H1 (cell line): Measurements from ENCODE around the gene CAPN10. TPM values are rescaled to one million over a fixed set of nuclear protein-coding genes. Genes with fewer than 3 reads are reported as not detected.
A peak's percentile ranks its signal among the peaks of the same experiment; 100 is the strongest.

ENCODE experiments used
- CTCF ChIA-PET: fragments of 300-600 bp; sonication (Branson Sonifier 250); formaldehyde crosslinking; loops from one replicate; lab custom pipeline; 2021; ENCODE audit not compliant: partially characterized antibody; lab: Charles Lee
- POLR2A ChIA-PET: fragments of 300-600 bp; sonication (Branson Sonifier 250); formaldehyde crosslinking; loops from one replicate; lab custom pipeline; 2021; ENCODE audit warnings: inconsistent platforms; ENCODE audit not compliant: partially characterized antibody; lab: Charles Lee
- DNase-seq, 2 experiments: peaks; one replicate each; pipeline versions ENCODE4 v3.0.0 to v3.0.0-alpha.2; 2010 to 2022; ENCODE audit warnings: low spot score in 2 of 2, low read depth in 1 of 2, mixed read lengths in 1 of 2
- FAIRE-seq: peaks from 2 replicates; lab custom pipeline; 2011; peaks lifted over from hg19 to GRCh38; lab: Jason Lieb, UNC
- H2AFZ ChIP-seq: 2 replicates; pipeline ENCODE4 v1.8.1; 2012; ENCODE audit warnings: low read length, inconsistent platforms
- H2AK5ac ChIP-seq: 2 replicates; pipeline ENCODE4 v1.6.1; 2013; ENCODE audit warnings: low read depth, low read length
- H2BK120ac ChIP-seq: replicated peaks from 2 replicates; pipeline ENCODE3; 2013; ENCODE audit warnings: low read depth, low read length, inconsistent platforms
- H2BK12ac ChIP-seq: 2 replicates; pipeline ENCODE4 v1.6.1; 2013; ENCODE audit warnings: low read depth, low read length
- H2BK15ac ChIP-seq: 2 replicates; pipeline ENCODE4 v1.6.1; 2013; ENCODE audit warnings: low read length
- H2BK20ac ChIP-seq: 2 replicates; pipeline ENCODE4 v1.6.1; 2013; ENCODE audit warnings: low read length
- H2BK5ac ChIP-seq: 2 replicates; pipeline ENCODE4 v1.6.1; 2013; ENCODE audit warnings: low read depth, low read length
- H3K14ac ChIP-seq: 2 replicates; pipeline ENCODE4 v1.6.1; 2013; ENCODE audit warnings: inconsistent platforms; ENCODE audit not compliant: insufficient read length
- H3K18ac ChIP-seq: 2 replicates; pipeline ENCODE4 v1.6.1; 2013; ENCODE audit warnings: low read length; ENCODE audit errors: extremely low read depth
- H3K23ac ChIP-seq: 2 replicates; pipeline ENCODE4 v1.6.1; 2013; ENCODE audit warnings: inconsistent platforms; ENCODE audit not compliant: insufficient read length
- H3K23me2 ChIP-seq: 2 replicates; pipeline ENCODE4 v1.6.1; 2013; ENCODE audit warnings: low read depth, low read length
- H3K27ac ChIP-seq: 2 replicates; pipeline ENCODE4 v1.6.1; 2011; ENCODE audit warnings: low read depth, low read length, inconsistent platforms
- H3K27me3 ChIP-seq, 4 experiments: replicated peaks in 1 of 4; 1 replicate in 1 of 4; 2 replicates in 3 of 4; pipeline versions ENCODE4 v1.6.1 to v1.8.1; 2011 to 2013; ENCODE audit warnings: low read length in 3 of 4, mild to moderate bottlenecking in 3 of 4, inconsistent platforms in 2 of 4, mixed read lengths in 2 of 4, moderate library complexity in 1 of 4; ENCODE audit not compliant: control insufficient read depth in 3 of 4, insufficient read depth in 3 of 4; ENCODE audit errors: extremely low read depth in 1 of 4
- H3K36me3 ChIP-seq, 4 experiments: 2 replicates each; pipeline versions ENCODE4 v1.6.1 to v1.8.1; 2011 to 2013; ENCODE audit warnings: mild to moderate bottlenecking in 4 of 4, low read length in 3 of 4, moderate library complexity in 2 of 4, control low read depth in 1 of 4, inconsistent platforms in 1 of 4; ENCODE audit not compliant: insufficient read depth in 4 of 4, control insufficient read depth in 2 of 4
- H3K4ac ChIP-seq: replicated peaks from 2 replicates; pipeline ENCODE3; 2013; ENCODE audit warnings: low read length, low read depth, mixed read lengths, inconsistent platforms; ENCODE audit not compliant: insufficient read length
- H3K4me1 ChIP-seq, 4 experiments: replicated peaks in 1 of 4; 1 replicate in 1 of 4; 2 replicates in 3 of 4; pipeline versions ENCODE4 v1.6.1 to v1.8.1; 2011 to 2013; ENCODE audit warnings: low read length in 3 of 4, inconsistent platforms in 2 of 4, mixed read lengths in 1 of 4; ENCODE audit not compliant: insufficient read depth in 4 of 4, control insufficient read depth in 3 of 4
- H3K4me2 ChIP-seq, 2 experiments: 2 replicates each; pipeline versions ENCODE4 v1.6.1 to v1.8.1; 2011 to 2013; ENCODE audit warnings: low read depth in 2 of 2, low read length in 2 of 2, control low read depth in 1 of 2, inconsistent platforms in 1 of 2, mild to moderate bottlenecking in 1 of 2; ENCODE audit not compliant: insufficient read depth in 1 of 2
- H3K4me3 ChIP-seq, 4 experiments: fragments of 200-600, 300-600 bp in 1 of 4; sonication (generic), shearing (Covaris generic), sonication (Bioruptor Twin) in 1 of 4; 2 replicates each; pipeline versions ENCODE4 v1.5.1 to v1.8.1; 2011 to 2016; ENCODE audit warnings: low read length in 4 of 4, low read depth in 3 of 4, control low read depth in 2 of 4, inconsistent platforms in 2 of 4, mild to moderate bottlenecking in 2 of 4, mixed read lengths in 1 of 4, moderate library complexity in 1 of 4; ENCODE audit not compliant: insufficient read depth in 2 of 4; ENCODE audit errors: extremely low read depth in 1 of 4
- H3K56ac ChIP-seq: replicated peaks from 2 replicates; pipeline ENCODE3; 2013; ENCODE audit warnings: low read depth, mild to moderate bottlenecking, mixed read lengths, low read length, inconsistent platforms; ENCODE audit not compliant: insufficient read length
- H3K79me1 ChIP-seq: 2 replicates; pipeline ENCODE4 v1.6.1; 2013; ENCODE audit warnings: low read depth, low read length, control low read depth
- H3K79me2 ChIP-seq, 2 experiments: 2 replicates each; pipeline versions ENCODE4 v1.6.1 to v1.8.1; 2012 to 2013; ENCODE audit warnings: low read length in 2 of 2, mild to moderate bottlenecking in 2 of 2, inconsistent platforms in 1 of 2; ENCODE audit not compliant: insufficient read depth in 2 of 2, control insufficient read depth in 1 of 2
- H3K9ac ChIP-seq, 4 experiments: replicated peaks in 1 of 4; 1 replicate in 1 of 4; 2 replicates in 3 of 4; pipeline versions ENCODE4 v1.6.1 to v1.8.1; 2011 to 2013; ENCODE audit warnings: low read depth in 3 of 4, low read length in 3 of 4, control low read depth in 2 of 4, mild to moderate bottlenecking in 2 of 4, moderate library complexity in 2 of 4, inconsistent platforms in 1 of 4; ENCODE audit errors: extremely low read depth in 1 of 4
- H3K9me3 ChIP-seq, 2 experiments: 2 replicates each; pipeline versions ENCODE4 v1.6.1 to v1.8.1; 2012 to 2013; ENCODE audit warnings: mild to moderate bottlenecking in 2 of 2, moderate library complexity in 2 of 2, control low read depth in 1 of 2, inconsistent platforms in 1 of 2, low read depth in 1 of 2, low read length in 1 of 2, mixed read lengths in 1 of 2; ENCODE audit not compliant: insufficient read depth in 2 of 2
- H4K20me1 ChIP-seq, 2 experiments: replicated peaks in 1 of 2; 2 replicates each; pipeline versions ENCODE3 to v1.8.1; 2011 to 2013; ENCODE audit warnings: inconsistent platforms in 2 of 2, low read length in 2 of 2, mild to moderate bottlenecking in 1 of 2; ENCODE audit not compliant: insufficient read depth in 2 of 2, control insufficient read depth in 1 of 2
- H4K5ac ChIP-seq: 2 replicates; pipeline ENCODE4 v1.6.1; 2013; ENCODE audit warnings: low read length, low read depth, mixed read lengths, inconsistent platforms; ENCODE audit not compliant: insufficient read length
- H4K8ac ChIP-seq: 2 replicates; pipeline ENCODE4 v1.8.0; 2013; ENCODE audit warnings: mild to moderate bottlenecking, moderate library complexity, low read length, inconsistent platforms; ENCODE audit not compliant: insufficient read depth; ENCODE audit errors: extremely low read depth
- H4K91ac ChIP-seq: replicated peaks from 2 replicates; pipeline ENCODE3; 2013; ENCODE audit warnings: low read length, mixed read lengths, inconsistent platforms; ENCODE audit not compliant: insufficient read length
- BRCA1 ChIP-seq: IDR thresholded peaks from 2 replicates; pipeline ENCODE4 v1.6.1; 2012; ENCODE audit warnings: low read depth, low read length, improper control_type of control experiment
- WGBS, 2 experiments: shearing (Covaris generic) in 1 of 2; methylation state at CpG; one replicate each; pipeline versions ENCODE4 v1.1.6 to v1.1.7; 2013 to 2015; ENCODE audit warnings: low lambda C conversion rate in 2 of 2, mixed read lengths in 2 of 2, inconsistent platforms in 1 of 2, low coverage in 1 of 2, missing lambda C conversion rate in 1 of 2; ENCODE audit not compliant: insufficient replicate concordance in 2 of 2, insufficient coverage in 1 of 2, insufficient read length in 1 of 2; ENCODE audit errors: extremely low coverage in 1 of 2, missing lambda C conversion rate in 1 of 2; 5-methylcytosine and 5-hydroxymethylcytosine counted together
- polyA plus RNA-seq, 7 experiments: library from polyadenylated mRNA; depleted of rRNA in 3 of 7; stranded (reverse) in 5 of 7; unstranded in 2 of 7; fragments of >200 nt in 5 of 7; fragments of 200-250 nt in 2 of 7; gene quantifications; 1 replicate in 5 of 7; 2 replicates in 1 of 7; 4 replicates in 1 of 7; pipeline versions ENCODE4 v1.2.1 to v1.2.3, GENCODE V29; 2011 to 2013; ENCODE audit warnings: missing spikeins in 2 of 7, mixed read lengths in 2 of 7
- total RNA-seq: library from RNA; stranded (reverse); fragmentation: NEBNext Ultra II Directional; extraction: Animal tissue kit (Norgen Biotek cat#: 25700); gene quantifications from 2 replicates; pipeline ENCODE4 v1.2.1, GENCODE V29; 2021

Gene CAPN10
- total and polyA plus RNA-seq, 2 of the 8 experiments (the other 6 are each of a cell fraction or from before 2014, with no cell fraction given), result 30.7 to 39.8 TPM

- Histone ChIP-seq H3K27ac (no peak overlapping the region), H2BK5ac (no peak overlapping the region), H3K36me3 (no peaks in the 10 kb centered on the region), H2BK15ac (no peak overlapping the region), H2BK12ac (no peak overlapping the region), H4K91ac (no peak overlapping the region), H3K4ac (no peak overlapping the region), H3K23ac (no peak overlapping the region), H4K5ac (no peak overlapping the region), H3K18ac (no peak overlapping the region), H3K9me3 (peaks cover 20 to 38% of the 10 kb centered on the region in 2 experiments), H3K23me2 (no peaks in the 10 kb centered on the region), H3K27me3 (no peaks in the 10 kb centered on the region), H3K79me1 (no peaks in the 10 kb centered on the region), H3K79me2 (no peaks in the 10 kb centered on the region), H2BK20ac (no peak overlapping the region), H3K4me2 (no peak overlapping the region), H2AK5ac (no peak overlapping the region), H3K14ac (no peak overlapping the region), H3K9ac (no peak overlapping the region), H2AFZ (no peak overlapping the region), H4K20me1 (no peaks in the 10 kb centered on the region), H3K56ac (no peak overlapping the region), H2BK120ac (no peak overlapping the region), H3K4me3 (no peak overlapping the region), H3K4me1 (peaks cover 0 to 3% (median 1%) of the 10 kb centered on the region in 4 experiments; a peak in 2 of 7 replicates), H4K8ac (peak overlapping the region; percentile 35; the same call in 1 of the 2 replicates)
- ChIA-PET CTCF (interaction anchor here (0.6 to 1.2 kb wide), 4 partner anchors 13 to 63 kb away, joined by 3 read pairs; no protein-coding TSS in a partner anchor), POLR2A (no interaction called here)
- 92% methylated on average over 3 of the region's 5 CpGs; no CpG with 5 or more reads in 1 of the 2 experiments for WGBS, 2 experiments
- DNase-seq (no peak), FAIRE-seq (no peak)
- no peak for TF ChIP-seq BRCA1
These were observed 43.1 kb downstream of the CAPN10 start for GRCh38 chr2:240629619-240629967.
